Neuronal stem cell (in vitro differentiated cells): Measurements from ENCODE around the gene CCL18. TPM values are rescaled to one million over a fixed set of nuclear protein-coding genes. Genes with fewer than 3 reads are reported as not detected.
A peak's percentile ranks its signal among the peaks of the same experiment; 100 is the strongest.
"Not testable (repeated sequence)": the region's sequence is repeated elsewhere in the genome, so short reads cannot be mapped to it uniquely, and the experiment has no call there.

ENCODE experiments used
- DNase-seq: peaks from one replicate; pipeline ENCODE4 v3.0.0-alpha.2; 2013; ENCODE audit warnings: low spot score
- H2AFZ ChIP-seq: one replicate; pipeline ENCODE4 v1.6.1; 2013; ENCODE audit warnings: mild to moderate bottlenecking, low read length, inconsistent platforms
- H2AK5ac ChIP-seq: 2 replicates; pipeline ENCODE4 v1.6.1; 2013; ENCODE audit warnings: low read depth, mild to moderate bottlenecking, inconsistent platforms, low read length, moderate library complexity, mixed read lengths
- H2BK120ac ChIP-seq: 2 replicates; pipeline ENCODE4 v1.6.1; 2013; ENCODE audit warnings: low read depth, mild to moderate bottlenecking, inconsistent platforms, low read length, moderate library complexity, mixed read lengths
- H2BK12ac ChIP-seq: one replicate; pipeline ENCODE4 v1.6.1; 2013; ENCODE audit warnings: low read length, inconsistent platforms
- H2BK15ac ChIP-seq: 2 replicates; pipeline ENCODE4 v1.6.1; 2013; ENCODE audit warnings: mild to moderate bottlenecking, low read length, inconsistent platforms, mixed read lengths
- H2BK5ac ChIP-seq: one replicate; pipeline ENCODE4 v1.6.1; 2013; ENCODE audit warnings: inconsistent platforms, mild to moderate bottlenecking, low read length, moderate library complexity
- H3K14ac ChIP-seq: one replicate; pipeline ENCODE4 v1.6.1; 2013; ENCODE audit warnings: low read length, inconsistent platforms
- H3K18ac ChIP-seq: 2 replicates; pipeline ENCODE4 v1.6.1; 2013; ENCODE audit warnings: low read length, inconsistent platforms
- H3K23ac ChIP-seq: 2 replicates; pipeline ENCODE4 v1.6.1; 2013; ENCODE audit warnings: low read depth, mild to moderate bottlenecking, mixed read lengths, low read length, inconsistent platforms; ENCODE audit not compliant: poor library complexity
- H3K27ac ChIP-seq: replicated peaks from 3 replicates; pipeline ENCODE4 v1.5.1; 2013; ENCODE audit warnings: low read length, inconsistent platforms
- H3K27me3 ChIP-seq, 3 experiments: 2 replicates each; pipeline ENCODE4 v1.6.1; 2013; ENCODE audit warnings: low read length in 3 of 3, mild to moderate bottlenecking in 2 of 3, inconsistent platforms in 1 of 3, low read depth in 1 of 3, mixed read lengths in 1 of 3, moderate library complexity in 1 of 3; ENCODE audit not compliant: control insufficient read depth in 3 of 3, insufficient read depth in 3 of 3
- H3K36me3 ChIP-seq, 2 donors: replicated peaks in 1 of 2; 2 replicates each; pipeline ENCODE4 v1.6.1; 2013; ENCODE audit warnings: low read length in 2 of 2; ENCODE audit not compliant: control insufficient read depth in 2 of 2, insufficient read depth in 2 of 2
- H3K4ac ChIP-seq: 2 replicates; pipeline ENCODE4 v1.6.1; 2013; ENCODE audit warnings: inconsistent platforms, mild to moderate bottlenecking, low read length, moderate library complexity
- H3K4me1 ChIP-seq, 2 donors: 1 replicate in 1 of 2; 2 replicates in 1 of 2; pipeline ENCODE4 v1.6.1; 2013; ENCODE audit warnings: low read length in 2 of 2, low read depth in 1 of 2; ENCODE audit not compliant: control insufficient read depth in 2 of 2, insufficient read depth in 1 of 2
- H3K4me2 ChIP-seq: one replicate; pipeline ENCODE4 v1.6.1; 2013; ENCODE audit warnings: mild to moderate bottlenecking, low read length, inconsistent platforms; ENCODE audit not compliant: insufficient read depth, poor library complexity, severe bottlenecking
- H3K4me3 ChIP-seq, 2 donors: 2 replicates each; pipeline ENCODE4 v1.5.1; 2013; ENCODE audit warnings: low read length in 2 of 2, mild to moderate bottlenecking in 2 of 2, inconsistent platforms in 1 of 2, moderate library complexity in 1 of 2
- H3K79me1 ChIP-seq: one replicate; pipeline ENCODE4 v1.6.1; 2013; ENCODE audit warnings: low read depth, mild to moderate bottlenecking, inconsistent platforms, low read length, moderate library complexity
- H3K9ac ChIP-seq: one replicate; pipeline ENCODE4 v1.6.1; 2013; ENCODE audit warnings: mild to moderate bottlenecking, low read depth, low read length, inconsistent platforms; ENCODE audit not compliant: poor library complexity
- H3K9me3 ChIP-seq, 2 donors: replicated peaks in 1 of 2; 2 replicates each; pipeline versions ENCODE3 to v1.6.1; 2013; ENCODE audit warnings: low read length in 2 of 2, mild to moderate bottlenecking in 2 of 2, inconsistent platforms in 1 of 2, low read depth in 1 of 2, mixed read lengths in 1 of 2, moderate library complexity in 1 of 2; ENCODE audit not compliant: control insufficient read depth in 2 of 2, insufficient read depth in 1 of 2
- H4K8ac ChIP-seq: one replicate; pipeline ENCODE4 v1.6.1; 2013; ENCODE audit warnings: low read depth, mild to moderate bottlenecking, inconsistent platforms, low read length, moderate library complexity
- H4K91ac ChIP-seq: one replicate; pipeline ENCODE4 v1.6.1; 2013; ENCODE audit warnings: low read length, low read depth, mild to moderate bottlenecking, inconsistent platforms; ENCODE audit not compliant: poor library complexity
- WGBS, 2 donors: extraction: QIAGEN DNeasy Blood & Tissue Kit; methylation state at CpG; one replicate each; pipeline ENCODE4 v1.1.7; 2013; ENCODE audit warnings: missing lambda C conversion rate in 2 of 2, mixed read lengths in 1 of 2; ENCODE audit not compliant: insufficient read length in 2 of 2, insufficient replicate concordance in 1 of 2; ENCODE audit errors: extremely low coverage in 2 of 2; 5-methylcytosine and 5-hydroxymethylcytosine counted together
- polyA plus RNA-seq, 2 experiments: library from polyadenylated mRNA; stranded (reverse); fragments of 200-250 nt; gene quantifications; one replicate each; pipeline ENCODE4 v1.2.3, GENCODE V29; 2013

The CCL18 gene
- 0.03 TPM for polyA plus RNA-seq (2013, experiment 1 of 2)
- polyA plus RNA-seq (2013, experiment 2 of 2): not detected

GRCh38 chr17:36063786-36064541 lies at the start of gene CCL18:
CCL18 (plus strand) TSS chr17:36064272; CDS start chr17:36064343, 71 bp downstream.
- Histone ChIP-seq H3K9ac (peak within 1 kb of the TSS; percentile 60), H3K9me3 (peaks cover 0 to 3% of the 10 kb centered on the region in 2 donors), H3K4me2 (no peak within 1 kb of the TSS), H3K27me3 (no peaks in the 10 kb centered on the region), H2BK5ac (no peak within 1 kb of the TSS), H3K27ac (no peak within 1 kb of the TSS), H3K18ac (no peak within 1 kb of the TSS), H3K79me1 (no peaks in the 10 kb centered on the region), H3K36me3 (no peaks in the 10 kb centered on the region), H4K91ac (no peak within 1 kb of the TSS), H2BK15ac (no peak within 1 kb of the TSS), H2AK5ac (no peak within 1 kb of the TSS), H3K4me3 (peak within 1 kb of the TSS in 1 of 2 donors; percentile 5), H3K23ac (no peak within 1 kb of the TSS), H3K4me1 (no peaks in the 10 kb centered on the region), H4K8ac (no peak within 1 kb of the TSS), H2BK120ac (no peak within 1 kb of the TSS), H2AFZ (no peak within 1 kb of the TSS), H3K4ac (no peak within 1 kb of the TSS), H3K14ac (peak within 1 kb of the TSS; percentile 65), H2BK12ac (no peak within 1 kb of the TSS)
- WGBS, 2 donors: no CpG with 5 or more reads among the region's 5 CpGs
- DNase-seq: no peak

DNA sequence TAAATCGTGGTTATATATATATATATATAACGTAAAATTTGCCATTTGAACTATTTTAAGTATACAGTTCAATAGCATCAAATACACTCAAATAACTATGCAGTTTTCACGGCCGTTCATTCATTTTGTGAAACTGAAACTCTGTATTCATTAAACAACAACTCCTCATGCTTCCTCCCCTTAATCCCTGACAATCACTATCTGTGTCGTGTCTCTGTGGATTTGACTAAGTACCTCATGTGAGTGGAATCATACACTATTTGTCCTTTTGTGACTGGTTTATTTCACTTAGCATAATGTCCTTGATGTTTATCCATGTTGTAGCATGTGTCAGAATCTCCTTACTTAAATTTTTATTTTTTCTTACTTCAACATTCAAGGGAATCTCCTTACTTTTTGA lies 49.1 kb upstream of the CCL18 start:
- no peak overlapping the region for H4K8ac ChIP-seq
- H2BK12ac ChIP-seq: no peak overlapping the region
- no peak overlapping the region for H3K4me2 ChIP-seq
- H2BK15ac ChIP-seq: no peak overlapping the region
- H3K79me1 ChIP-seq: no peaks in the 10 kb centered on the region
- no peak overlapping the region for H3K18ac ChIP-seq
- no peak overlapping the region for H3K14ac ChIP-seq
- no peak overlapping the region for H3K4me3 ChIP-seq
- H3K9me3 ChIP-seq: peaks cover 0 to 6% of the 10 kb centered on the region in 2 donors
- H3K9ac ChIP-seq: no peak overlapping the region
- H3K27ac ChIP-seq: no peak overlapping the region
- H2BK120ac ChIP-seq: no peak overlapping the region
- H4K91ac ChIP-seq: no peak overlapping the region
- no peak for DNase-seq
- H3K36me3 ChIP-seq: no peaks in the 10 kb centered on the region
- H2AFZ ChIP-seq: no peak overlapping the region
- no peak overlapping the region for H3K4ac ChIP-seq
- H3K4me1 ChIP-seq: no peaks in the 10 kb centered on the region
- no peak overlapping the region for H2BK5ac ChIP-seq
- no peak overlapping the region for H2AK5ac ChIP-seq
- H3K27me3 ChIP-seq: peaks cover 0 to 3% (median 0%) of the 10 kb centered on the region in 3 experiments
- WGBS, 2 donors: no CpG with 5 or more reads among the region's 5 CpGs
- H3K23ac ChIP-seq: no peak overlapping the region

DNA sequence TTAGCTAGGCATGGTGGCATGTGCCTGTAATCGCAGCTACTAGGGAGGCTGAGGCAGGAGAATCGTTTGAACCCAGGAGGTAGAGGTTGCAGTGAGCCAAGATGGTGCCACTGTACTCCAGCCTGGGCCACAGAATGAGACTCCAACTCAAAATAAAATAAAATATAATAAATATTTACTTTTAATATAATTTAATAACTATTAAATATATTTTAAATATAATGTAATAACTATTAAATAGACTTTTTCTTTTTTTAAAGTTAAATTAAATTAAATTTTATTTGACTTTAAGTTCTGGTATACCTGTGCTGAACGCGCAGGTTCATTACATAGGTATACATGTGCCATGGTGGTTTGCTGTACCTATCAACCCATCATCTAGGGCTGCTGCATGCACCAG lies 48.2 kb upstream of the CCL18 start:
- not testable (repeated sequence) for H3K27me3 ChIP-seq, H2AFZ ChIP-seq, H2BK12ac ChIP-seq, H2BK15ac ChIP-seq, H3K14ac ChIP-seq, DNase-seq, H3K9ac ChIP-seq, H3K79me1 ChIP-seq, H3K18ac ChIP-seq, H3K36me3 ChIP-seq, H3K4ac ChIP-seq, H3K23ac ChIP-seq, H2AK5ac ChIP-seq, H3K4me2 ChIP-seq, H3K9me3 ChIP-seq, H4K8ac ChIP-seq, H4K91ac ChIP-seq, H3K27ac ChIP-seq, H3K4me3 ChIP-seq, H2BK120ac ChIP-seq, H2BK5ac ChIP-seq, H3K4me1 ChIP-seq
- WGBS, 2 donors: no CpG with 5 or more reads among the region's 4 CpGs

DNA sequence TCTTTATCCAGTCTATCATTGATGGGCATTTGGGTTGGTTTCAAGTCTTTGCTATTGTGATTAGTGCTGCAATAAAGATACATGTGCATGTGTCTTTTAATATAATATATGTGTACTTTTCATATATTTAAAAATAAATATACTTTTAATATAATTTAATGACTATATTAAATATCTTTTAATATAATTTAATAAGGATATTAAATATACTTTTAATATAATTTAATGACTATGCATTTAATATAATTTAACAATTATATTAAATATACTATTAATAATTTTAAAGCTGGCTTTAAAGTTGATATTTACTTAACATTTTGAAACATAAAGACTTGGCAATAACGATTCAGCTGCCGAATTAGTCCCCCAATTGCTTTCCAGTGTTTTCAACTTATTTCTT lies 47.5 kb upstream of the CCL18 start:
- Histone ChIP-seq H2BK15ac (no peak overlapping the region), H4K8ac (no peak overlapping the region), H2BK5ac (no peak overlapping the region), H3K4me1 (no peaks in the 10 kb centered on the region), H3K14ac (no peak overlapping the region), H3K4me3 (no peak overlapping the region), H3K36me3 (no peaks in the 10 kb centered on the region), H2AK5ac (no peak overlapping the region), H3K18ac (no peak overlapping the region), H3K9me3 (peaks cover 0 to 5% of the 10 kb centered on the region in 2 donors), H3K27ac (no peak overlapping the region), H3K9ac (no peak overlapping the region), H3K79me1 (no peaks in the 10 kb centered on the region), H3K4me2 (no peak overlapping the region), H2BK120ac (no peak overlapping the region), H2AFZ (no peak overlapping the region), H2BK12ac (no peak overlapping the region), H3K27me3 (peaks cover 0 to 3% (median 0%) of the 10 kb centered on the region in 3 experiments), H3K23ac (no peak overlapping the region), H3K4ac (no peak overlapping the region), H4K91ac (no peak overlapping the region)
- no CpG with 5 or more reads among the region's 2 CpGs for WGBS, 2 donors
- DNase-seq: no peak
